GM12872 (cell line): ENCODE data around the gene KRT13.

Experiments used
- TF ChIP-seq, protein P1 (sequence below): IDR thresholded peaks from 3 replicates; pipeline ENCODE4 v1.5.1; 2011; ENCODE audit warnings: low read depth, mild to moderate bottlenecking, low read length, moderate library complexity; ENCODE audit not compliant: insufficient read depth

The KRT13 gene

DNA sequence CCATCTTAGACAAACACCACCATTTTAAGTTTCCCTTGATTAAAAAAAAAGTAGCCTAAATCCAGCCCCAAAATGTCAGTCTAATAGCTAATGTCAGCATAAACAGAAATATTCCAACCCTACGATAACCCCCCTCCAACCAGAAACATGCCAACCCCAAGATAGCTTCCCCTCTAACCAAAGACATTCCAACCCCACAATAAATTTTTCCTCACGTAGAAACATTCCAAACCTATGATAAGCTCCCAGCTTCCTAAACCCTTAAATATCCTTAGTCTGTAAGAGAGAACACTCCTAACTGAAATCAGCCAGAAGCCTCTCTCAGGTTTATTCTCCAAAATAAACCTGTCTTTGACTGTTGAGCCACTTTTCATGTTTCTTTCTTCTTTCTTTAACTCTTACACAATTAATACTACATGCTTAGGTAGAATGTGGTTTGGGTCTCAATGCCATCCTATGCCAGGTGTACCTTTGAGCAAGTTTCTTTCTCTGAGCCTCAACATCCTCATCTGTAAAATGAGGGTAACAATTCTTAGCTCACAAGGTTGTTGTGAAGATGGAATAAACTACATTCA is 54.2 kb downstream of the KRT13 start:
- TF ChIP-seq, protein P1, sequence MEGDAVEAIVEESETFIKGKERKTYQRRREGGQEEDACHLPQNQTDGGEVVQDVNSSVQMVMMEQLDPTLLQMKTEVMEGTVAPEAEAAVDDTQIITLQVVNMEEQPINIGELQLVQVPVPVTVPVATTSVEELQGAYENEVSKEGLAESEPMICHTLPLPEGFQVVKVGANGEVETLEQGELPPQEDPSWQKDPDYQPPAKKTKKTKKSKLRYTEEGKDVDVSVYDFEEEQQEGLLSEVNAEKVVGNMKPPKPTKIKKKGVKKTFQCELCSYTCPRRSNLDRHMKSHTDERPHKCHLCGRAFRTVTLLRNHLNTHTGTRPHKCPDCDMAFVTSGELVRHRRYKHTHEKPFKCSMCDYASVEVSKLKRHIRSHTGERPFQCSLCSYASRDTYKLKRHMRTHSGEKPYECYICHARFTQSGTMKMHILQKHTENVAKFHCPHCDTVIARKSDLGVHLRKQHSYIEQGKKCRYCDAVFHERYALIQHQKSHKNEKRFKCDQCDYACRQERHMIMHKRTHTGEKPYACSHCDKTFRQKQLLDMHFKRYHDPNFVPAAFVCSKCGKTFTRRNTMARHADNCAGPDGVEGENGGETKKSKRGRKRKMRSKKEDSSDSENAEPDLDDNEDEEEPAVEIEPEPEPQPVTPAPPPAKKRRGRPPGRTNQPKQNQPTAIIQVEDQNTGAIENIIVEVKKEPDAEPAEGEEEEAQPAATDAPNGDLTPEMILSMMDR: no peak
